IMR-90 (cell line): ENCODE data around the gene PIK3R4. TPM values are rescaled to one million over a fixed set of nuclear protein-coding genes. Genes with fewer than 3 reads are reported as not detected.

Experiments used
- ATAC-seq: fragments of 200-7000 bp; cut with Tn5 transposase; 2 replicates; pipeline ENCODE4 v1.9.1; 2020; ENCODE audit warnings: low read depth, mild to moderate bottlenecking, moderate library complexity
- BruUV-seq: library from RNA; stranded (reverse); fragments of 400-500 nt; replicated peaks from 2 replicates; lab custom pipeline; 2021; lab: Mats Ljungman, UMichigan
- CTCF ChIA-PET: fragments of 300-600 bp; formaldehyde crosslinking; extraction: SDS; loops from one replicate; lab custom pipeline; 2021; ENCODE audit warnings: antibody characterized with exemption; lab: Yijun Ruan, JAX
- POLR2A ChIA-PET: fragments of 300-600 bp; sonication (Branson Sonifier 250); formaldehyde crosslinking; loops from one replicate; lab custom pipeline; 2022; ENCODE audit warnings: antibody characterized with exemption; ENCODE audit not compliant: unreplicated experiment; lab: Charles Lee
- DNase-seq: peaks from one replicate; pipeline ENCODE4 v3.0.0; 2013
- H2AFZ ChIP-seq: replicated peaks from 2 replicates; pipeline ENCODE3; 2013; ENCODE audit warnings: low read length, mild to moderate bottlenecking; ENCODE audit not compliant: poor library complexity
- H2AK5ac ChIP-seq: 2 replicates; pipeline ENCODE4 v1.6.1; 2013; ENCODE audit warnings: low read depth, low read length, inconsistent platforms
- H2AK9ac ChIP-seq: replicated peaks from 2 replicates; pipeline ENCODE3; 2013; ENCODE audit warnings: mild to moderate bottlenecking, low read depth, low read length, moderate library complexity; ENCODE audit not compliant: poor library complexity
- H2BK120ac ChIP-seq: 2 replicates; pipeline ENCODE4 v1.6.1; 2013; ENCODE audit warnings: low read depth, low read length, inconsistent platforms
- H2BK15ac ChIP-seq: 3 replicates; pipeline ENCODE4 v1.6.1; 2013; ENCODE audit warnings: low read depth, low read length, inconsistent platforms
- H2BK20ac ChIP-seq: 2 replicates; pipeline ENCODE4 v1.6.1; 2013; ENCODE audit warnings: low read depth, mild to moderate bottlenecking, inconsistent platforms, low read length, moderate library complexity
- H2BK5ac ChIP-seq: 2 replicates; pipeline ENCODE4 v1.6.1; 2013; ENCODE audit warnings: mild to moderate bottlenecking, low read depth, low read length, inconsistent platforms; ENCODE audit not compliant: poor library complexity, severe bottlenecking
- H3K14ac ChIP-seq: replicated peaks from 2 replicates; pipeline ENCODE4 v1.6.1; 2013; ENCODE audit warnings: low read depth, low read length, inconsistent platforms
- H3K18ac ChIP-seq: 2 replicates; pipeline ENCODE4 v1.6.1; 2013; ENCODE audit warnings: low read depth, low read length, control low read depth
- H3K23ac ChIP-seq: 2 replicates; pipeline ENCODE4 v1.6.1; 2013; ENCODE audit warnings: low read depth, low read length, inconsistent platforms
- H3K27ac ChIP-seq: 2 replicates; pipeline ENCODE4 v1.5.1; 2013; ENCODE audit warnings: mild to moderate bottlenecking, control low read depth, low read length; ENCODE audit not compliant: insufficient read depth
- H3K27me3 ChIP-seq: 2 replicates; pipeline ENCODE4 v1.6.1; 2013; ENCODE audit warnings: low read length; ENCODE audit not compliant: control insufficient read depth, insufficient read depth
- H3K36me3 ChIP-seq: 2 replicates; pipeline ENCODE4 v1.6.1; 2013; ENCODE audit warnings: low read length, mixed read lengths; ENCODE audit not compliant: control insufficient read depth, insufficient read depth
- H3K4ac ChIP-seq: 2 replicates; pipeline ENCODE4 v1.6.1; 2013; ENCODE audit warnings: low read depth, low read length, inconsistent platforms
- H3K4me1 ChIP-seq: 2 replicates; pipeline ENCODE4 v1.6.1; 2013; ENCODE audit warnings: low read length, mixed read lengths; ENCODE audit not compliant: control insufficient read depth, insufficient read depth
- H3K4me2 ChIP-seq: 2 replicates; pipeline ENCODE4 v1.6.1; 2013; ENCODE audit warnings: low read depth, mild to moderate bottlenecking, control low read depth, low read length, moderate library complexity
- H3K4me3 ChIP-seq: 2 replicates; pipeline ENCODE4 v1.5.1; 2013; ENCODE audit warnings: low read depth, mild to moderate bottlenecking, control low read depth, low read length, moderate library complexity; ENCODE audit not compliant: insufficient read depth
- H3K56ac ChIP-seq: 2 replicates; pipeline ENCODE4 v1.6.1; 2013; ENCODE audit warnings: low read length, inconsistent platforms; ENCODE audit not compliant: insufficient read depth; ENCODE audit errors: extremely low read depth
- H3K79me1 ChIP-seq, 2 experiments: 2 replicates each; pipeline ENCODE4 v1.6.1; 2013; ENCODE audit warnings: low read length in 2 of 2, inconsistent platforms in 1 of 2, low read depth in 1 of 2
- H3K9ac ChIP-seq: 2 replicates; pipeline ENCODE4 v1.6.1; 2013; ENCODE audit warnings: low read depth, low read length, control low read depth
- H3K9me1 ChIP-seq: 2 replicates; pipeline ENCODE4 v1.6.1; 2013; ENCODE audit warnings: low read length, inconsistent platforms; ENCODE audit not compliant: insufficient read depth
- H3K9me3 ChIP-seq: 2 replicates; pipeline ENCODE4 v1.6.1; 2013; ENCODE audit warnings: low read length; ENCODE audit not compliant: control insufficient read depth, insufficient read depth
- H4K20me1 ChIP-seq: 2 replicates; pipeline ENCODE4 v1.6.1; 2013; ENCODE audit warnings: low read length, inconsistent platforms; ENCODE audit not compliant: insufficient read depth
- H4K5ac ChIP-seq: 2 replicates; pipeline ENCODE4 v1.6.1; 2013; ENCODE audit warnings: mild to moderate bottlenecking, low read depth, low read length, control low read depth
- H4K8ac ChIP-seq, 2 experiments: 2 replicates each; pipeline ENCODE4 v1.6.1; 2013; ENCODE audit warnings: low read depth in 2 of 2, low read length in 2 of 2, control low read depth in 1 of 2, inconsistent platforms in 1 of 2
- H4K91ac ChIP-seq: 2 replicates; pipeline ENCODE4 v1.6.1; 2013; ENCODE audit warnings: low read depth, low read length, inconsistent platforms; ENCODE audit not compliant: insufficient read depth
- BHLHE40 ChIP-seq: fragments of 150-350 bp; IDR thresholded peaks from 2 replicates; pipeline ENCODE4 v1.6.1; 2016; ENCODE audit warnings: mild to moderate bottlenecking, low read depth, low read length
- CEBPB ChIP-seq: IDR thresholded peaks from 2 replicates; pipeline ENCODE4 v1.6.1; 2012; ENCODE audit warnings: low read depth, low read length, improper control_type of control experiment
- CHD1 ChIP-seq: IDR thresholded peaks from 2 replicates; pipeline ENCODE4 v1.6.1; 2012; ENCODE audit warnings: low read depth, low read length, improper control_type of control experiment
- FOS ChIP-seq: fragments of 150-350 bp; IDR thresholded peaks from 2 replicates; pipeline ENCODE4 v1.6.1; 2016; ENCODE audit warnings: low read depth, low read length
- MAFK ChIP-seq: IDR thresholded peaks from 2 replicates; pipeline ENCODE4 v1.6.1; 2012; ENCODE audit warnings: low read depth, low read length, improper control_type of control experiment
- MAZ ChIP-seq: IDR thresholded peaks from 2 replicates; pipeline ENCODE4 v1.6.1; 2012; ENCODE audit warnings: low read depth, mild to moderate bottlenecking, low read length, improper control_type of control experiment, moderate library complexity, borderline replicate concordance
- MXI1 ChIP-seq: IDR thresholded peaks from 2 replicates; pipeline ENCODE4 v1.6.1; 2012; ENCODE audit warnings: low read depth, mild to moderate bottlenecking, low read length, moderate library complexity, borderline replicate concordance
- NFE2L2 ChIP-seq: fragments of 150-350 bp; IDR thresholded peaks from 2 replicates; pipeline ENCODE4 v1.6.1; 2016; ENCODE audit warnings: low read depth, mild to moderate bottlenecking, low read length
- RAD21 ChIP-seq: IDR thresholded peaks from 2 replicates; pipeline ENCODE4 v1.6.1; 2012; ENCODE audit warnings: low read length, improper control_type of control experiment
- RCOR1 ChIP-seq: IDR thresholded peaks from 2 replicates; pipeline ENCODE4 v1.6.1; 2012; ENCODE audit warnings: mild to moderate bottlenecking, low read length, improper control_type of control experiment; ENCODE audit not compliant: insufficient replicate concordance
- RFX5 ChIP-seq: IDR thresholded peaks from 2 replicates; pipeline ENCODE4 v1.8.0; 2012; ENCODE audit warnings: low read depth, mild to moderate bottlenecking, low read length, moderate library complexity
- SMC3 ChIP-seq: fragments of 150-350 bp; IDR thresholded peaks from 2 replicates; pipeline ENCODE4 v1.6.1; 2016; ENCODE audit warnings: low read depth, mild to moderate bottlenecking, antibody characterized with exemption, low read length, moderate library complexity
- WGBS, 2 experiments: methylation state at CpG; one replicate each; pipeline versions ENCODE4 v1.1.5 to v1.1.7; 2013; ENCODE audit warnings: missing lambda C conversion rate in 2 of 2; ENCODE audit not compliant: insufficient read length in 1 of 2; ENCODE audit errors: extremely low coverage in 2 of 2; 5-methylcytosine and 5-hydroxymethylcytosine counted together
- dilution Hi-C: fragments of 300-500 bp; cut with HindIII; formaldehyde crosslinking; loops from one replicate; pipeline ENCODE4 v1.14.3; 2018; ENCODE audit warnings: low sequenced_read_pairs; ENCODE audit not compliant: unreplicated experiment
- in situ Hi-C: fragments of 300-500 bp; cut with MboI; formaldehyde crosslinking; loops from 3 replicates; pipeline ENCODE4 v1.14.3; 2019; ENCODE audit warnings: low sequenced_read_pairs, inconsistent platforms, mixed read lengths
- intact Hi-C: fragments of 100-400 bp; cut with micrococcal nuclease; formaldehyde crosslinking; loops from 2 replicates; pipeline ENCODE4 v1.10.0; 2022
- polyA plus RNA-seq, 3 experiments: library from polyadenylated mRNA; depleted of rRNA; stranded (reverse); fragments of >200 nt; gene quantifications; 2 replicates each; pipeline ENCODE4 v1.2.3, GENCODE V29; 2012; ENCODE audit warnings: low replicate concordance in 1 of 3
- total RNA-seq: library from RNA; depleted of rRNA; stranded (reverse); fragments of >200 nt; gene quantifications from 2 replicates; pipeline ENCODE4 v1.2.3, GENCODE V29; 2012
- TF ChIP-seq, protein P1 (sequence below): conservative IDR thresholded peaks from 2 replicates; pipeline ENCODE4 v1.5.1; 2012; ENCODE audit warnings: mild to moderate bottlenecking, low read depth, low read length, improper control_type of control experiment
- TF ChIP-seq, protein P2 (sequence below): fragments of 150-350 bp; IDR thresholded peaks from 2 replicates; pipeline ENCODE4 v1.6.1; 2017; ENCODE audit warnings: mild to moderate bottlenecking, antibody characterized with exemption, low read length, low read depth
- TF ChIP-seq, protein P3 (sequence below): fragments of 150-350 bp; IDR thresholded peaks from 2 replicates; pipeline ENCODE4 v1.6.1; 2016; ENCODE audit warnings: low read depth, mild to moderate bottlenecking, low read length, moderate library complexity, borderline replicate concordance

The PIK3R4 gene
- total and polyA plus RNA-seq, 2 of the 4 experiments (the other 2 are of a cell fraction), result 19.7 to 27.2 TPM

DNA sequence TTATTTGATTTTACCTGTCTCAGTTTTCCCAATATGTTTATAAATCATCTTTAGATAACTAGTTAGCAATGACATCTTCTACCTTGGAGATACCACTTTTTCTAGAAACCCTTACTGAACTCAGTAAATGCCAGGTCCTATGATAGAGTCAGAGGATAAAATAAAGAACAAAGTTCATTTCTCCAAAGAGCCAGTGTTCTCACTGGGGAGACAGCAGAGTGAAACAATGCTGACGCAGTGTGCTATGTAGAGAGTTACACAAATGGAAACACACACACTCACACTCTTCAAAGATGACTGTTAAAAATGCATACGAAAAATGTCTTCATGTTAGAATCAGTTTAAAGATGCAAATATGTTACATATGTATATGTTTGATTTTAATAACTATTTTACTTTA, 111.3 kb downstream of the PIK3R4 start:
- dilution Hi-C loops, result no loop called here
- H3K23ac ChIP-seq, result no peak overlapping the region

More for the DNA sequence above, 111.3 kb downstream of the PIK3R4 start:
- Histone ChIP-seq H3K18ac (no peak overlapping the region), H2AFZ (no peak overlapping the region), H3K4me1 (no peaks in the 10 kb centered on the region), H2BK20ac (no peak overlapping the region), H3K9me3 (no peaks in the 10 kb centered on the region), H4K20me1 (no peaks in the 10 kb centered on the region), H3K36me3 (no peaks in the 10 kb centered on the region), H2BK120ac (no peak overlapping the region), H2BK15ac (no peak overlapping the region), H3K27me3 (no peaks in the 10 kb centered on the region), H2BK5ac (no peak overlapping the region), H2AK9ac (no peak overlapping the region), H3K4me3 (no peak overlapping the region), H3K9ac (no peak overlapping the region), H4K8ac (no peak overlapping the region), H3K27ac (no peak overlapping the region), H3K4me2 (no peak overlapping the region), H4K5ac (no peak overlapping the region), H4K91ac (no peak overlapping the region), H3K9me1 (no peaks in the 10 kb centered on the region), H3K4ac (no peak overlapping the region), H2AK5ac (no peak overlapping the region), H3K14ac (no peak overlapping the region), H3K79me1 (no peaks in the 10 kb centered on the region), H3K56ac (no peak overlapping the region)
- BruUV-seq, result no TSS peak
- DNase-seq, result no peak
- CTCF ChIA-PET, result interaction anchor here (0.7 kb wide), 1 partner anchor 1399 kb away, joined by 3 read pairs; the partner anchor contains the start of gene CPNE4
- in situ Hi-C loops (no loop called here), intact Hi-C loops (no loop called here)
- ATAC-seq, result no peak
- TF ChIP-seq, protein P1, sequence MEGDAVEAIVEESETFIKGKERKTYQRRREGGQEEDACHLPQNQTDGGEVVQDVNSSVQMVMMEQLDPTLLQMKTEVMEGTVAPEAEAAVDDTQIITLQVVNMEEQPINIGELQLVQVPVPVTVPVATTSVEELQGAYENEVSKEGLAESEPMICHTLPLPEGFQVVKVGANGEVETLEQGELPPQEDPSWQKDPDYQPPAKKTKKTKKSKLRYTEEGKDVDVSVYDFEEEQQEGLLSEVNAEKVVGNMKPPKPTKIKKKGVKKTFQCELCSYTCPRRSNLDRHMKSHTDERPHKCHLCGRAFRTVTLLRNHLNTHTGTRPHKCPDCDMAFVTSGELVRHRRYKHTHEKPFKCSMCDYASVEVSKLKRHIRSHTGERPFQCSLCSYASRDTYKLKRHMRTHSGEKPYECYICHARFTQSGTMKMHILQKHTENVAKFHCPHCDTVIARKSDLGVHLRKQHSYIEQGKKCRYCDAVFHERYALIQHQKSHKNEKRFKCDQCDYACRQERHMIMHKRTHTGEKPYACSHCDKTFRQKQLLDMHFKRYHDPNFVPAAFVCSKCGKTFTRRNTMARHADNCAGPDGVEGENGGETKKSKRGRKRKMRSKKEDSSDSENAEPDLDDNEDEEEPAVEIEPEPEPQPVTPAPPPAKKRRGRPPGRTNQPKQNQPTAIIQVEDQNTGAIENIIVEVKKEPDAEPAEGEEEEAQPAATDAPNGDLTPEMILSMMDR, result no peak
- TF ChIP-seq CEBPB, result no peak
- no peak for TF ChIP-seq MAZ
- TF ChIP-seq, protein P2, sequence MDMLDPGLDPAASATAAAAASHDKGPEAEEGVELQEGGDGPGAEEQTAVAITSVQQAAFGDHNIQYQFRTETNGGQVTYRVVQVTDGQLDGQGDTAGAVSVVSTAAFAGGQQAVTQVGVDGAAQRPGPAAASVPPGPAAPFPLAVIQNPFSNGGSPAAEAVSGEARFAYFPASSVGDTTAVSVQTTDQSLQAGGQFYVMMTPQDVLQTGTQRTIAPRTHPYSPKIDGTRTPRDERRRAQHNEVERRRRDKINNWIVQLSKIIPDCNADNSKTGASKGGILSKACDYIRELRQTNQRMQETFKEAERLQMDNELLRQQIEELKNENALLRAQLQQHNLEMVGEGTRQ, result no peak
- TF ChIP-seq, protein P3, sequence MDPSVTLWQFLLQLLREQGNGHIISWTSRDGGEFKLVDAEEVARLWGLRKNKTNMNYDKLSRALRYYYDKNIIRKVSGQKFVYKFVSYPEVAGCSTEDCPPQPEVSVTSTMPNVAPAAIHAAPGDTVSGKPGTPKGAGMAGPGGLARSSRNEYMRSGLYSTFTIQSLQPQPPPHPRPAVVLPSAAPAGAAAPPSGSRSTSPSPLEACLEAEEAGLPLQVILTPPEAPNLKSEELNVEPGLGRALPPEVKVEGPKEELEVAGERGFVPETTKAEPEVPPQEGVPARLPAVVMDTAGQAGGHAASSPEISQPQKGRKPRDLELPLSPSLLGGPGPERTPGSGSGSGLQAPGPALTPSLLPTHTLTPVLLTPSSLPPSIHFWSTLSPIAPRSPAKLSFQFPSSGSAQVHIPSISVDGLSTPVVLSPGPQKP, result no peak
- no peak for TF ChIP-seq RCOR1
- no peak for TF ChIP-seq MAFK
- TF ChIP-seq CHD1, result no peak
- no peak for TF ChIP-seq FOS
- no peak for TF ChIP-seq MXI1
- TF ChIP-seq BHLHE40, result no peak
- no peak for TF ChIP-seq RFX5
- no peak for TF ChIP-seq RAD21
- TF ChIP-seq NFE2L2, result no peak
- no peak for TF ChIP-seq SMC3
- no CpG with 5 or more reads among the region's 2 CpGs for WGBS, 2 experiments
- POLR2A ChIA-PET, result no interaction called here
